Measurements from ENCODE around the gene KREMEN2. TPM values are rescaled to one million over a fixed set of nuclear protein-coding genes. Genes with fewer than 3 reads are reported as not detected.

The KREMEN2 gene
- total RNA-seq, 1 experiment from 2014 or later = 8.4 TPM

DNA sequence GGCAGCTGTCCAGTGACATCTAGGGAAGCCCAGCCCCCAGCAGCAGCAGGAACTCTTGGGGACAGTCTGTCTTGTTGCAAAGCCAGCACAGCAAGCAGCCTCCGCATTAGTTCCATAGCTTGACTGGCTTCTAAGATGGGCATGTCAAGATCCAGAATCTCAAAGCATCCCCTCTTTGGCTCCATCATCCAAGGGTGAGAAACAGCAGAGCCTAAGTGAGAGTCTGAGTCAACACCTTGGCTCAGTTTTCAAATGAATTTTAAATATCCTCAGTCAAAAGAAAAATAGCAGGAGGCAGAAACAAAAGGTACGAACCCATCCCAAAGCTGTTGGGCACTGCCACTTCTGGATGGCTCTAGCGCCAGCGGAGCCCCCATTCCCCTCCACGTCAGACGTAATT, 50.9 kb downstream of the KREMEN2 start:
- Histone ChIP-seq H2AFZ (no peak overlapping the region), H3F3A (ENCODE audit: insufficient read depth, low read depth) (peaks cover 59% of the 10 kb centered on the region; the same call in 1 of the 2 replicates), H3K79me2 (ENCODE audit: low read depth) (peaks cover 7% of the 10 kb centered on the region; the same call in 1 of the 2 replicates), H3K36me3 (ENCODE audit: low read depth) (no peaks in the 10 kb centered on the region), H3K9me3 (ENCODE audit: insufficient read depth, low read depth) (no peaks in the 10 kb centered on the region), H4K20me1 (ENCODE audit: insufficient read depth) (no peaks in the 10 kb centered on the region), H3K4me1 (replicated peaks; ENCODE audit: insufficient read depth) (peaks cover 53% of the 10 kb centered on the region), H3K4me2 (no peak overlapping the region; the same call in 1 of the 2 replicates), H3K4me3 (no peak overlapping the region), H3K27me3 (ENCODE audit: insufficient read depth, low read depth) (no peaks in the 10 kb centered on the region), H3K9me2 (ENCODE audit: insufficient read depth) (no peaks in the 10 kb centered on the region), H3K27ac (no peak overlapping the region)
- ChIA-PET CTCF (interaction anchor here (0.7 kb wide), 1 partner anchor 79 kb away, joined by 3 read pairs; no protein-coding TSS in a partner anchor), POLR2A (ENCODE audit: unreplicated experiment) (interaction anchor here (0.6 kb wide), 1 partner anchor 9 kb away, joined by 3 read pairs; the partner anchor contains the start of gene HCFC1R1)
- DNase-seq = peak in 1 of 2 experiments; percentile 4
- no TSS peak for BruUV-seq (replicated peaks)
- TF ChIP-seq, protein P1, sequence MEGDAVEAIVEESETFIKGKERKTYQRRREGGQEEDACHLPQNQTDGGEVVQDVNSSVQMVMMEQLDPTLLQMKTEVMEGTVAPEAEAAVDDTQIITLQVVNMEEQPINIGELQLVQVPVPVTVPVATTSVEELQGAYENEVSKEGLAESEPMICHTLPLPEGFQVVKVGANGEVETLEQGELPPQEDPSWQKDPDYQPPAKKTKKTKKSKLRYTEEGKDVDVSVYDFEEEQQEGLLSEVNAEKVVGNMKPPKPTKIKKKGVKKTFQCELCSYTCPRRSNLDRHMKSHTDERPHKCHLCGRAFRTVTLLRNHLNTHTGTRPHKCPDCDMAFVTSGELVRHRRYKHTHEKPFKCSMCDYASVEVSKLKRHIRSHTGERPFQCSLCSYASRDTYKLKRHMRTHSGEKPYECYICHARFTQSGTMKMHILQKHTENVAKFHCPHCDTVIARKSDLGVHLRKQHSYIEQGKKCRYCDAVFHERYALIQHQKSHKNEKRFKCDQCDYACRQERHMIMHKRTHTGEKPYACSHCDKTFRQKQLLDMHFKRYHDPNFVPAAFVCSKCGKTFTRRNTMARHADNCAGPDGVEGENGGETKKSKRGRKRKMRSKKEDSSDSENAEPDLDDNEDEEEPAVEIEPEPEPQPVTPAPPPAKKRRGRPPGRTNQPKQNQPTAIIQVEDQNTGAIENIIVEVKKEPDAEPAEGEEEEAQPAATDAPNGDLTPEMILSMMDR (conservative IDR thresholded peaks at IDR 0.05) = no peak
- TF ChIP-seq EZH2 (IDR thresholded peaks at IDR 0.05; ENCODE audit: low read depth) = no peak
- intact Hi-C loops (cut with micrococcal nuclease; ENCODE audit: unreplicated experiment) = no loop called here

DNA sequence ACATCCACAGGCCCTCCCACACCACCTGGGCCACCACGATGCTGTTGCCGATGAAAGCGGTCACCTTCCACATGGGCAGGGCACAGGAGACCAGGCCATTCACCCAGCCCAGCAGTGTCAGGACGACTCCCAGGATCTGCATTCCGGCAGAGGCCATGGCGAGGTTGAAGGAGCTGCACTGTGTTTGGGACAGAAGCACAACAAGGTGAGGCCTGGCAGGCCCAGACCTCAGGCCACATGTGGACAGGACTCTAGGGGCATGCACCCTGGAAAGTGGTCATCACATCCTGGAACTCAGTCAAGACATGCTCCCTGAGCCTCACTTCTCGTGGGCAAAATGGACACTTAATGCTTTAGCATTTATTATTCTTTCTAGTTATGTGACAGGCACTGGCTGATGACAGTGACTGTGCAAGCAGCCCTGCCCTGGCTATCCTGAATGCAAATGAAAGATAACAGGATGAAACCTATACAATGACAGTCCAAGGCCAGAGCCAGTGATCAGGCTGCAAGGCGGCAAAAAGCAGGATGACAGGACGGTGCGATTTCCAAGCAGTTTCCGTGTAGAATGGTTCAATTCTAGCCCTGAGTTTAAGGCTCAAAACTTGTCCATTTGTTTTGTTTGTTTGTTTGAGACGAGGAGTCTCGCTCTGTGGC, 51.9 kb downstream of the KREMEN2 start:
- peaks cover 43% of the 10 kb centered on the region for H3K4me1 ChIP-seq (replicated peaks; ENCODE audit: insufficient read depth)

DNA sequence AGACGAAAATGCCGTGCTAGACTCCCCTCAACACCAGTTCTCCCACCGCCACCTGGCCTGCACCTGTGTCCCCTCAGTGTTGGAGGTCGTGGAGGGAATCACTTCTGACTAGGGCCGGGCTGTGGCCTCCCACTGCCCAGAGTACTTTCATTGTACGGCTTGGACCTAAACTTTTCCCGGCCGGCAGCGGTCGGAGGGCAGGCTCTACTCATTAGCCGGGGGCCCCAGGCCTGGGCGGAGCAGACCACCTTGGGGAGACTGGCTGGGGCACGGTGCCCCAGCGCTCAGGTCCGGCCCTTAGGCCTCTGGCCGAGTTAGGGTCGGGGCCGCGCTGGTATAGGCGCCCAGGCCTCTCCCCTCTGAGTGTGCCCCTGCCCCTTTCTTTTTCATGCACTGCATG, 53.3 kb downstream of the KREMEN2 start:
- no TSS peak for BruUV-seq (replicated peaks)
- H3K9me3 ChIP-seq (ENCODE audit: insufficient read depth, low read depth) = no peaks in the 10 kb centered on the region
- H3K4me3 ChIP-seq = no peak overlapping the region
- peaks cover 30% of the 10 kb centered on the region for H3K4me1 ChIP-seq (replicated peaks; ENCODE audit: insufficient read depth)
- H2AFZ ChIP-seq = no peak overlapping the region
- peaks cover 59% of the 10 kb centered on the region for H3F3A ChIP-seq (ENCODE audit: insufficient read depth, low read depth)
- H4K20me1 ChIP-seq (ENCODE audit: insufficient read depth) = peaks cover 6% of the 10 kb centered on the region; the same call in 1 of the 2 replicates
- ChIA-PET POLR2A (ENCODE audit: unreplicated experiment) (no interaction called here), CTCF (no interaction called here)
- no peaks in the 10 kb centered on the region for H3K9me2 ChIP-seq (ENCODE audit: insufficient read depth)
- TF ChIP-seq, protein P1 (conservative IDR thresholded peaks at IDR 0.05) = no peak
- no peak for TF ChIP-seq EZH2 (IDR thresholded peaks at IDR 0.05; ENCODE audit: low read depth)
- intact Hi-C loops (cut with micrococcal nuclease; ENCODE audit: unreplicated experiment) = no loop called here
- H3K4me2 ChIP-seq = no peak overlapping the region
- no peak overlapping the region for H3K27ac ChIP-seq
- no peaks in the 10 kb centered on the region for H3K27me3 ChIP-seq (ENCODE audit: insufficient read depth, low read depth)
- H3K36me3 ChIP-seq (ENCODE audit: low read depth) = peaks cover 8% of the 10 kb centered on the region
- DNase-seq = no peak
- H3K79me2 ChIP-seq (ENCODE audit: low read depth) = peaks cover 24% of the 10 kb centered on the region

More for the DNA sequence above, 51.9 kb downstream of the KREMEN2 start:
- Histone ChIP-seq H3K9me3 (ENCODE audit: insufficient read depth, low read depth) (no peaks in the 10 kb centered on the region), H3K36me3 (ENCODE audit: low read depth) (no peaks in the 10 kb centered on the region), H3K79me2 (ENCODE audit: low read depth) (peaks cover 12% of the 10 kb centered on the region), H3K4me2 (no peak overlapping the region), H4K20me1 (ENCODE audit: insufficient read depth) (0 out of 2 replicates have a peak, but pooled peaks cover under 1% of the 10 kb centered on the region), H2AFZ (no peak overlapping the region), H3K4me3 (no peak overlapping the region), H3K9me2 (ENCODE audit: insufficient read depth) (no peaks in the 10 kb centered on the region), H3K27ac (no peak overlapping the region), H3K27me3 (ENCODE audit: insufficient read depth, low read depth) (no peaks in the 10 kb centered on the region), H3F3A (ENCODE audit: insufficient read depth, low read depth) (peaks cover 56% of the 10 kb centered on the region; the same call in 1 of the 2 replicates)
- ChIA-PET POLR2A (ENCODE audit: unreplicated experiment) (no interaction called here), CTCF (no interaction called here)
- peak in 1 of 2 experiments; percentile 23 for DNase-seq
- no peak for TF ChIP-seq EZH2 (IDR thresholded peaks at IDR 0.05; ENCODE audit: low read depth)
- TF ChIP-seq, protein P1 (conservative IDR thresholded peaks at IDR 0.05) = no peak
- intact Hi-C loops (cut with micrococcal nuclease; ENCODE audit: unreplicated experiment) = no loop called here
- no TSS peak for BruUV-seq (replicated peaks)

Other genes with a start within 250 kb of the KREMEN2 start
- 14.8 and 21.2 TPM in 2 replicates for gene PRSS27, start 244.1 kb upstream of the KREMEN2 start, total RNA-seq (2021)
- gene SRRM2, start 211.6 kb upstream of the KREMEN2 start, total RNA-seq (2021) = 679 and 746 TPM in 2 replicates
- 259 and 401 TPM in 2 replicates for gene ELOB, start 187.0 kb upstream of the KREMEN2 start, total RNA-seq (2021)
- 0.23 and 0.33 TPM in 2 replicates for gene PRSS33, start 176.7 kb upstream of the KREMEN2 start, total RNA-seq (2021)
- gene PRSS41, start 165.8 kb upstream of the KREMEN2 start, total RNA-seq (2021) = not detected in 2 replicates
- gene PRSS21, start 147.0 kb upstream of the KREMEN2 start, total RNA-seq (2021) = 61.2 and 77.4 TPM in 2 replicates
- 19.9 and 23.4 TPM in 2 replicates for gene ZG16B, start 134.0 kb upstream of the KREMEN2 start, total RNA-seq (2021)
- gene PRSS22, start 106.1 kb upstream of the KREMEN2 start, total RNA-seq (2021) = 98.2 and 99.7 TPM in 2 replicates
- gene FLYWCH2, start 81.1 kb upstream of the KREMEN2 start, total RNA-seq (2021) = 41.5 and 50.1 TPM in 2 replicates
- gene FLYWCH1, start 52.3 kb upstream of the KREMEN2 start, total RNA-seq (2021) = 79.9 and 84.8 TPM in 2 replicates
- 33.6 and 40.7 TPM in 2 replicates for gene PAQR4, start 5.1 kb downstream of the KREMEN2 start, total RNA-seq (2021)
- 105 and 112 TPM in 2 replicates for gene PKMYT1, start 16.2 kb downstream of the KREMEN2 start, total RNA-seq (2021)
- gene CLDN9, start 48.6 kb downstream of the KREMEN2 start, total RNA-seq (2021) = 14.3 and 16.4 TPM in 2 replicates
- 0.26 and 0.38 TPM in 2 replicates for gene CLDN6, start 53.9 kb downstream of the KREMEN2 start, total RNA-seq (2021)
- 226 and 242 TPM in 2 replicates for gene TNFRSF12A, start 56.1 kb downstream of the KREMEN2 start, total RNA-seq (2021)
- gene HCFC1R1, start 59.7 kb downstream of the KREMEN2 start, total RNA-seq (2021) = 118 and 186 TPM in 2 replicates
- 69.9 and 109 TPM in 2 replicates for gene THOC6, start 59.8 kb downstream of the KREMEN2 start, total RNA-seq (2021)
- gene BICDL2, start 72.7 kb downstream of the KREMEN2 start, total RNA-seq (2021) = 57.9 and 68.7 TPM in 2 replicates
- 0.28 and 0.83 TPM in 2 replicates for gene MMP25, start 82.3 kb downstream of the KREMEN2 start, total RNA-seq (2021)
- 1.5 and 2.2 TPM in 2 replicates for gene IL32, start 101.4 kb downstream of the KREMEN2 start, total RNA-seq (2021)
- 0.23 TPM in 1 of 2 replicates, not detected in the other for gene ZSCAN10, start 135.0 kb downstream of the KREMEN2 start, total RNA-seq (2021)
- 17.4 and 18.0 TPM in 2 replicates for gene ZNF205, start 148.3 kb downstream of the KREMEN2 start, total RNA-seq (2021)
- gene ZNF213, start 170.8 kb downstream of the KREMEN2 start, total RNA-seq (2021) = 15.9 and 17.7 TPM in 2 replicates
- 1.2 and 1.4 TPM in 2 replicates for gene OR1F1, start 223.9 kb downstream of the KREMEN2 start, total RNA-seq (2021)

Measured in PC-9 (cell line).